ENCODE data around the gene SHCBP1. TPM values are rescaled to one million over a fixed set of nuclear protein-coding genes. Genes with fewer than 3 reads are reported as not detected.
A peak's percentile ranks its signal among the peaks of the same experiment; 100 is the strongest.
"Not testable (repeated sequence)": the region's sequence is repeated elsewhere in the genome, so short reads cannot be mapped to it uniquely, and the experiment has no call there.

SHCBP1 gene
- total and polyA plus RNA-seq, 5 donors = 0.27 to 2.0 (median 1.0) TPM

- H3K27ac ChIP-seq (ENCODE audit: low read length) = peak overlapping the region; percentile 40
- no peaks in the 10 kb centered on the region for H3K4me1 ChIP-seq (ENCODE audit: control insufficient read depth, insufficient read depth, low read length)
- 36% methylated on average over 10 of the region's 10 CpGs for WGBS
- H3K4me3 ChIP-seq (ENCODE audit: low read length) = no peak overlapping the region
- no peaks in the 10 kb centered on the region for H3K27me3 ChIP-seq (ENCODE audit: control insufficient read depth, insufficient read depth)
- intact Hi-C loops (cut with DNase I) = no loop called here
- no peaks in the 10 kb centered on the region for H3K9me3 ChIP-seq (ENCODE audit: control insufficient read depth, low read length)
- ATAC-seq (peak; percentile 34 to 47), DNase-seq (peak in 1 of 3 donors; percentile 53)
These were observed 8.4 kb upstream of the SHCBP1 start for GRCh38 chr16:46629331-46630219.

- 87% methylated on average over 5 of the region's 5 CpGs for WGBS
- Histone ChIP-seq H3K4me3 (ENCODE audit: low read length) (no peak overlapping the region), H3K27ac (ENCODE audit: low read length) (no peak overlapping the region), H3K9me3 (ENCODE audit: control insufficient read depth, low read length) (no peaks in the 10 kb centered on the region), H3K27me3 (ENCODE audit: control insufficient read depth, insufficient read depth) (no peaks in the 10 kb centered on the region), H3K4me1 (ENCODE audit: control insufficient read depth, insufficient read depth, low read length) (no peaks in the 10 kb centered on the region)
- DNase-seq = no peak
- ATAC-seq = no peak
- intact Hi-C loops (cut with DNase I) = no loop called here
These were observed 6.6 kb upstream of the SHCBP1 start for GRCh38 chr16:46627746-46628145.

GRCh38 chr16:46626681-46627080, 5.5 kb upstream of the SHCBP1 start:
- H3K4me1 ChIP-seq (ENCODE audit: control insufficient read depth, insufficient read depth, low read length); ATAC-seq; H3K27ac ChIP-seq (ENCODE audit: low read length); H3K9me3 ChIP-seq (ENCODE audit: control insufficient read depth, low read length); H3K27me3 ChIP-seq (ENCODE audit: control insufficient read depth, insufficient read depth); H3K4me3 ChIP-seq (ENCODE audit: low read length); DNase-seq; intact Hi-C loops (cut with DNase I): not testable (repeated sequence)
- WGBS = 94% methylated on average over 21 of the region's 22 CpGs

- ATAC-seq; H3K4me3 ChIP-seq (ENCODE audit: low read length); H3K4me1 ChIP-seq (ENCODE audit: control insufficient read depth, insufficient read depth, low read length); H3K27me3 ChIP-seq (ENCODE audit: control insufficient read depth, insufficient read depth); DNase-seq; H3K9me3 ChIP-seq (ENCODE audit: control insufficient read depth, low read length); intact Hi-C loops (cut with DNase I); H3K27ac ChIP-seq (ENCODE audit: low read length): not testable (repeated sequence)
- 87% methylated on average over 6 of the region's 6 CpGs for WGBS
These were observed 3.7 kb upstream of the SHCBP1 start for GRCh38 chr16:46624862-46625261.

- peak; percentile 27 to 32 for ATAC-seq
- WGBS = 81% methylated on average over 4 of the region's 6 CpGs
- not testable (repeated sequence) for H3K9me3 ChIP-seq (ENCODE audit: control insufficient read depth, low read length)
These were observed 2.5 kb upstream of the SHCBP1 start for GRCh38 chr16:46623707-46624106.

GRCh38 chr16:46623246-46623645, 2.1 kb upstream of the SHCBP1 start:
- H3K27ac ChIP-seq (ENCODE audit: low read length); H3K4me1 ChIP-seq (ENCODE audit: control insufficient read depth, insufficient read depth, low read length); H3K9me3 ChIP-seq (ENCODE audit: control insufficient read depth, low read length); H3K4me3 ChIP-seq (ENCODE audit: low read length); H3K27me3 ChIP-seq (ENCODE audit: control insufficient read depth, insufficient read depth); DNase-seq; intact Hi-C loops (cut with DNase I): not testable (repeated sequence)
- ATAC-seq = peak; percentile 63 to 72
- 6% methylated on average over 5 of the region's 8 CpGs for WGBS

More at GRCh38 chr16:46623707-46624106, 2.5 kb upstream of the SHCBP1 start:
- H3K27ac ChIP-seq (ENCODE audit: low read length); H3K4me3 ChIP-seq (ENCODE audit: low read length); DNase-seq; intact Hi-C loops (cut with DNase I); H3K27me3 ChIP-seq (ENCODE audit: control insufficient read depth, insufficient read depth); H3K4me1 ChIP-seq (ENCODE audit: control insufficient read depth, insufficient read depth, low read length): not testable (repeated sequence)

- intact Hi-C loops (cut with DNase I) = no loop called here
- Histone ChIP-seq H3K4me1 (ENCODE audit: control insufficient read depth, insufficient read depth, low read length) (no peaks in the 10 kb centered on the region), H3K4me3 (ENCODE audit: low read length) (no peak overlapping the region), H3K9me3 (ENCODE audit: control insufficient read depth, low read length) (no peaks in the 10 kb centered on the region), H3K27me3 (ENCODE audit: control insufficient read depth, insufficient read depth) (no peaks in the 10 kb centered on the region), H3K27ac (ENCODE audit: low read length) (no peak overlapping the region)
- no peak for ATAC-seq
- DNase-seq = no peak
- 92% methylated on average over 7 of the region's 7 CpGs for WGBS
These were observed 926 bp upstream of the SHCBP1 start for GRCh38 chr16:46621934-46622676.

- Histone ChIP-seq H3K27me3 (ENCODE audit: control insufficient read depth, insufficient read depth) (no peaks in the 10 kb centered on the region), H3K4me3 (ENCODE audit: low read length) (peak overlapping the region; percentile 45), H3K27ac (ENCODE audit: low read length) (no peak overlapping the region), H3K4me1 (ENCODE audit: control insufficient read depth, insufficient read depth, low read length) (no peaks in the 10 kb centered on the region), H3K9me3 (ENCODE audit: control insufficient read depth, low read length) (no peaks in the 10 kb centered on the region)
- WGBS = 6% methylated on average over 11 of the region's 11 CpGs
- intact Hi-C loops (cut with DNase I) = no loop called here
- no peak for ATAC-seq
- no peak for DNase-seq
These were observed 743 bp downstream of the SHCBP1 start for GRCh38 chr16:46620266-46621005.

GRCh38 chr16:46618516-46618915, 2.7 kb downstream of the SHCBP1 start:
- no peaks in the 10 kb centered on the region for H3K27me3 ChIP-seq (ENCODE audit: control insufficient read depth, insufficient read depth)
- H3K4me1 ChIP-seq (ENCODE audit: control insufficient read depth, insufficient read depth, low read length) = no peaks in the 10 kb centered on the region
- no peak overlapping the region for H3K4me3 ChIP-seq (ENCODE audit: low read length)
- WGBS = 93% methylated on average over 4 of the region's 4 CpGs
- no peak for ATAC-seq
- DNase-seq = no peak
- intact Hi-C loops (cut with DNase I) = loop anchor here in 1 of 4 donors (10.0 kb wide), 1 partner anchor 64 kb away; no protein-coding TSS in a partner anchor
- H3K27ac ChIP-seq (ENCODE audit: low read length) = no peak overlapping the region
- no peaks in the 10 kb centered on the region for H3K9me3 ChIP-seq (ENCODE audit: control insufficient read depth, low read length)

- 43% methylated on average over 4 of the region's 4 CpGs for WGBS
- Histone ChIP-seq H3K4me3 (ENCODE audit: low read length) (no peak overlapping the region), H3K27ac (ENCODE audit: low read length) (no peak overlapping the region), H3K4me1 (ENCODE audit: control insufficient read depth, insufficient read depth, low read length) (no peaks in the 10 kb centered on the region), H3K9me3 (ENCODE audit: control insufficient read depth, low read length) (no peaks in the 10 kb centered on the region), H3K27me3 (ENCODE audit: control insufficient read depth, insufficient read depth) (no peaks in the 10 kb centered on the region)
- no peak for DNase-seq
- no peak for ATAC-seq
- intact Hi-C loops (cut with DNase I) = loop anchor here in 1 of 4 donors (10.0 kb wide), 1 partner anchor 59 kb away; no protein-coding TSS in a partner anchor
These were observed 7.2 kb downstream of the SHCBP1 start for GRCh38 chr16:46614006-46614405.

Data from right cardiac atrium (tissue), 5 donors.